ENCODE data around the gene KANK3.
"Not testable (repeated sequence)": the region's sequence is repeated elsewhere in the genome, so short reads cannot be mapped to it uniquely, and the experiment has no call there.

The KANK3 gene

DNA sequence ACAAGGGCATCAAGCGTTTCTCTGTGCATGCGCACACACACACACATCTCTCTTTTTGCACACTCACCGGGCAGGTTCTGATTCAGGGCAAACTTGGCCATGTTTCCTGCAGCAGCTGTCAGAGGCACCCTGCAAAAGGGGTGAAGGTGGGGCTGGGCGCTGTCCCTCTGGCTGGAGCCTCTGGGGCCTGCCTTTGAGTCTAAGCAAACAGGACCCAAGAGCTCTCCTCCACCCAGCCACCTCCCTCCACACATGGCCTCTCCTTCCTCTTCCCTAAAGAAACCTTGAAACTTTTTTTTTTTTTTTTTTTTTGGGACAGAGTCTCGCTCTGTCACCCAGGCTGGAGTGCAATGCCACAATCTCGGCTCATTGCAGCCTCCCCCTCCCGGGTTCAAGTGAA lies 5.3 kb downstream of the KANK3 start:
- DNase-seq, result no peak

GRCh38 chr19:8336660-8337059 lies 6.4 kb downstream of the KANK3 start:
- DNase-seq, result no peak

- DNase-seq, result no peak
Measured at GRCh38 chr19:8336072-8336569, 6.9 kb downstream of the KANK3 start.

- DNase-seq, result no peak
Measured at GRCh38 chr19:8335343-8336071, 7.6 kb downstream of the KANK3 start.

GRCh38 chr19:8334458-8335342 lies 8.4 kb downstream of the KANK3 start:
- DNase-seq, result no peak

DNA sequence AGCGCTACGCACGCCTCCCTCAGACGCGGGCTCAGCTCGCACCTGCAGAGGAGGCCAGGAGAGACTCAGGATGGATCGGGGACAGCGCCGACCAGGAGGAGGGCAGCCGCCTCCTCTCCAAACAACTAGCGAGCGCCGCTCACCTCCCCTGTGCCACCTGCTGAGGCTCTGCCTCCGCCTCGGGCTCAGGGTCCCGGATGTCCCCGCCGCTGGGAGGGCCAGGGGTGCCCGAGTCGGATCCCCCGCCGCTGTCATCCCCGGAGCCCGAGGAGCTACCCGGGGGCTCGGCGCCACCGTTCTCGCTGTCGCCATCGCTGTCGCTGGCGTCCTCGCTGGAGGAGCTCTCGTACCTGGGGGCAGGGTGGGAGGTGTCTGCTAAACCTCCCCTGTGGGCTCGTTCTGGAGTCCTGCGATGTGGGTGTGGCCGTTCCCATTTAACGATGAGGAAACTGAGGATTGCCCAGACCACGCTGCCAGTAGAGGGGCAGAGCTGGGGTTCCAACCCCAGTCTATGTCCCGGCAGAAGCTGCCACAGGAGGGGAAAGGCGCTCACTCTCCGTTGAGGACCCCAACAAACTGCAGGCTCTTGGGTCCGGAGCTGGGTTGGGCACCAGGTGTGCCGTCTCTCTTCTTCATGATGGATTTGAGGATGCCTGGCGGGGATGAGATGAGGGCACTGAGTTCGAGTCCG lies 9.2 kb downstream of the KANK3 start:
- no peak for DNase-seq

- DNase-seq, result no peak
Measured at GRCh38 chr19:8332976-8333766, 9.9 kb downstream of the KANK3 start.

GRCh38 chr19:8331263-8331845 lies 11.7 kb downstream of the KANK3 start:
- DNase-seq, result no peak

GRCh38 chr19:8329996-8330395 lies 13.1 kb downstream of the KANK3 start:
- DNase-seq, result no peak

- DNase-seq, result no peak
Measured at GRCh38 chr19:8325454-8325853, 17.6 kb downstream of the KANK3 start.

DNA sequence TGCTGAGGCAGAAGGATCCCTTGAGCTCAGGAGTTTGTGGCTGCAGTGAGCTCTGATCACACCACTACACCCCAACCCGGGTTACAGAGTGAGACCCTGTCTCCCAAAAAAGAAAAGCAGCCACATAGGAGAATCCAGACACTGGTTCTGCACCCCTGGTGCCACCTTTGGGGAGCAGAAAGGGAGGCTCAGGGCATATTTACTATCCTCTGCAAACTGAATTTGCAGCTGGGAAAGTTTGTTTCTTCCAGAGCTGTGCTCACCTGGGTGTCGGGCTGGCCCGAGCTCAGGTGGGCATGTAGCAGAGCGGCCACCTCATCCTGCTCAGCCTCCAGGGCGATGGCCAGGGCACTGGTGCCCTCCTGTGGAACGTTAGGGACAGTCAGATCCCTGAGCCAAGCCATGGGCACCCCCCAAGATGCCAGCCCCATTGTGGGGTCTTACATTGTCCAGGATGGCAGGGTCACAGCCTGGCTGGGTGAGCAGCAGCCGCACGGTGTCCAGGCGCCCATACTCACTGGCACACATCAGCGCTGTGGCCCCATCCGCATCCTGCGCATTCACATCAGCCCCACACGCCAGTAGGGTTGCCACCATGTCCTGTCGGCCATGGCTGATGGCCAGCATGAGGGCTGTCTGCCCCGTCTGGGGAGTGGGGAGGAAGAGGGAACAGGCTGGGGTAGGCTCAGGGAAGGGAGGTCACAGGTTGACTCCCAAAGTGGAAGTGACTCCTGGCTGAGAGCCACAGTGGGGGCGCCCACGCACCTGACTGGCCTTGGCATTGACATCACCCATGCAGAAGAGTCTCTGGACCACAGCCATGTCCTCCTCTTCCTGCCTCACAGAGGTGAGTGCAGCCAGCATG lies 18.6 kb downstream of the KANK3 start:
- no peak for DNase-seq

GRCh38 chr19:8323781-8324185 lies 19.3 kb downstream of the KANK3 start:
- DNase-seq, result no peak

- no peak for DNase-seq
Measured at GRCh38 chr19:8322638-8322997, 20.4 kb downstream of the KANK3 start.

- no peak for DNase-seq
Measured at GRCh38 chr19:8321986-8322637, 20.9 kb downstream of the KANK3 start.

DNA sequence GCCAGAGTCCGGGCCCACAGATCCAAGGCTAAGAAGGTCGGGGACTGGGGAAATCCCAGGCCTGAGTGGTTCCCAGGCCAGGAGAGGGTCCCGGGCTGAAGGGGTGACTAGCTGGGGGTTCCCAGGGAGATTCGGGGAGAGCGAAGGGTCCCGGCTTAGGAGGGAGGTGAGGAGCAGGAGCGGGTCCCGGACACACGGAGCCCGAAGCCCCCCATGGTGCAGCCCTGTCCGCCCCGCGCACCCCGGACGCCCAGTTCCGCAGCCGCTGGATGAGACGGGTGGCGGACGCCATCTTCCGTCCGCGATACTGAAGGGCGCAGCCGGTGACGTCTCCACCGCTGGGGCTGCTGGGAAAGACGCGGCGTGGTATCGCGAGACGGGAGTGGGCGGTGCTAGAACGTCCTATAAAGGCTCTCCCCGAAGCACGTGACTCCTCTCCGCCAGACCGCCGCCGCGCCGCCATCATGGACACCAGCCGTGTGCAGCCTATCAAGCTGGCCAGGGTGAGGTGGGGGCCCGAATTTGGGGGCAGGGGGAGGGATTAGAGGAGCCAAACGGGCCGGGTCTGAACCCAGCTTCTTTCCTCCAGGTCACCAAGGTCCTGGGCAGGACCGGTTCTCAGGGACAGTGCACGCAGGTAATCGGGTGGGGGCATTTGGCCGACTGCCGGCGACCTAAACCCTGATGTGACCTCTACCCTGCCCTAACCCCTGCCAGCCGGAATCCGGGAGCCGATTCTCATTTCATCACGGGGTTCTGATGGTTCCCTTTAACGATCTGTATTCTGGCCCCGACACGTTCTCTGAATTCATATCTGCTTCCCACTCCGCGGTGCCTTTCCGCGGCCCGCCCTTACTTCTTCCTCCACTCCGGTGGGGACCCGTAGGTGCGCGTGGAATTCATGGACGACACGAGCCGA lies 21.7 kb downstream of the KANK3 start, which contains the start of the genes NDUFA7 and RPS28:
NDUFA7 (minus strand) TSS at position 309 of the 919 bp plus-strand sequence; CDS start at position 292, 17 bp downstream.
RPS28 (plus strand) TSS at position 430 of the 919 bp plus-strand sequence; CDS start at position 465, 35 bp downstream.
- DNase-seq, result peak; percentile 96

DNA sequence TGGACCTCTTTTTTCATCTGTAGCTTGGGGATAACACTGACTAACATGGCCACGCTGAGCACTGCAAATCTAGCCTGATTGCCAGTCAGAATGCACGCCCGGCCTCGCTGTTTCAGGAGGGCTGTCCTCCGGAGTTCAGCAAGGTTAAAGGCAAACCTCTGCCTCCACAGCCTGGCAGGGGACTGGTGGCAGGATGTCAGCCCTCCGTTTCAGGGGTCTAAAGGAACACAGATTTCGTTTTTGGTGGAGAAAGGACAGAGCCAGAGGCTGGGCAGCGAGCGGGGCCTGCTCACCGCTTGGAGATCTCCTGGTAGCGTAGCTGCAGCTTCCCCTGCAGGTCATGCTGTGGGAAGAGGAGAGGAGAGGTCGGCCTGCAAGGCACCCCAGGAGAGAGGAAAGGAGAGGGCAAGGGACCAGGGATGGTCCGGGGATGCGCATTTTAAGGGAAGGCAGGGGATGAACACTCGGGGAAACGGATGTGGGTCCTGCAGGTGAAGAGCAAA lies 22.4 kb downstream of the KANK3 start:
- DNase-seq, result no peak

GRCh38 chr19:8319807-8320520 lies 23.1 kb downstream of the KANK3 start:
- DNase-seq, result no peak

GRCh38 chr19:8318835-8319234 lies 24.2 kb downstream of the KANK3 start:
- not testable (repeated sequence) for DNase-seq
